GM18517 (cell line): ENCODE measurements around the gene FAHD1.

ENCODE experiments used
- ATAC-seq: cut with Tn5 transposase; IDR thresholded peaks from one replicate; pipeline ENCODE4 v1.9.1; 2021; ENCODE audit warnings: mild to moderate bottlenecking, moderate library complexity; ENCODE audit not compliant: unreplicated experiment

Gene FAHD1

GRCh38 chr16:1826691-1827573 lies at the start of gene FAHD1, which contains the start of gene HAGH:
TSS of gene FAHD1 (plus strand) at chr16:1827206. CDS start at chr16:1827239, 33 bp downstream.
TSS of gene HAGH (minus strand) at chr16:1826825. CDS start at chr16:1826787, 38 bp downstream.
- peak; percentile 86 for ATAC-seq

GRCh38 chr16:1777375-1778199 lies 49.4 kb upstream of the FAHD1 start:
- no peak for ATAC-seq

GRCh38 chr16:1778200-1779179 lies 48.5 kb upstream of the FAHD1 start:
- no peak for ATAC-seq

- ATAC-seq = no peak
Measured at GRCh38 chr16:1779234-1779701, 47.7 kb upstream of the FAHD1 start.

GRCh38 chr16:1779741-1780676 lies 47.0 kb upstream of the FAHD1 start:
- ATAC-seq = no peak

GRCh38 chr16:1780677-1781072 lies 46.3 kb upstream of the FAHD1 start:
- ATAC-seq = no peak

GRCh38 chr16:1781254-1781653 lies 45.8 kb upstream of the FAHD1 start:
- no peak for ATAC-seq

- peak; percentile 5 for ATAC-seq
Measured at GRCh38 chr16:1781758-1782407, 45.1 kb upstream of the FAHD1 start.

- ATAC-seq = peak; percentile 87
Measured at GRCh38 chr16:1782408-1783264, 44.4 kb upstream of the FAHD1 start, which contains the start of the genes NUBP2 and SPSB3. TSS of gene NUBP2 (plus strand) at chr16:1782960. CDS start at chr16:1783021, 61 bp downstream. TSS of gene SPSB3 (minus strand) at chr16:1782571. CDS start at chr16:1781483, 1,088 bp downstream.

GRCh38 chr16:1784977-1785845 lies 41.8 kb upstream of the FAHD1 start:
- ATAC-seq = no peak

- no peak for ATAC-seq
Measured at GRCh38 chr16:1785846-1786170, 41.2 kb upstream of the FAHD1 start.

- ATAC-seq = no peak
Measured at GRCh38 chr16:1786242-1787055, 40.6 kb upstream of the FAHD1 start.

GRCh38 chr16:1787056-1787321 lies 40.0 kb upstream of the FAHD1 start:
- ATAC-seq = no peak

- ATAC-seq = no peak
Measured at GRCh38 chr16:1787322-1788094, 39.5 kb upstream of the FAHD1 start.

- no peak for ATAC-seq
Measured at GRCh38 chr16:1788095-1788707, 38.8 kb upstream of the FAHD1 start.
